ENCODE data around the gene ARHGEF28. TPM values are rescaled to one million over a fixed set of nuclear protein-coding genes. Genes with fewer than 3 reads are reported as not detected.

Gene ARHGEF28
- total and polyA plus RNA-seq, 4 experiments from 2014 or later, result not detected

DNA sequence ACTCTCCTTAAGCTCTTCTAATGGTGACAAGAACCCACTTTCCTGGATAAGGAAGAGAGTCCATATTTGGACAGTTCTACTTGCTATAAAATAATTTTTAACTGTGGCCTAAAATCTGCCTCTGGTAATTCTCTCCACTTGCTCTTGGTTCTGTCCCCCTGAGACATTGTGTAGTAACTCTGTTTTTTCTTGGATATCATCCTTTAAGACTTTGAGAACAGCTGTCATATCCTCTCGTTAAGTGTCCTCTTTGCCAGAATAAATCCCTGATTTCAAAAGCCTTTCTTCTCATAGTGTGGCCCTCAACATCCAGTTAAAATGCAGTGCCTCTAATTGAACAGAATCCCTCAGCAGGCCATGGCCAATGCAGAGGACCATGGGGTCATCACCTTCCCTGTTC lies 101.5 kb downstream of the ARHGEF28 start:
- Mint-ChIP-seq H3K36me3 (no peaks in the 10 kb centered on the region), H3K9me3 (peaks cover 0 to 2% (median 0%) of the 10 kb centered on the region in 8 donors), H3K4me3 (no peak overlapping the region), H3K27me3 (peaks cover 0 to 4% of the 10 kb centered on the region in 2 donors), H3K27ac (no peak overlapping the region), H3K4me1 (no peaks in the 10 kb centered on the region)
- ChIA-PET CTCF (ENCODE audit: partially characterized antibody) (no interaction called here), POLR2A (ENCODE audit: partially characterized antibody) (no interaction called here)
- Histone ChIP-seq H3K27me3 (ENCODE audit: insufficient read depth, low read length) (no peaks in the 10 kb centered on the region), H3K36me3 (ENCODE audit: insufficient read depth, low read length) (no peaks in the 10 kb centered on the region), H3K4me1 (ENCODE audit: insufficient read depth, low read length) (no peaks in the 10 kb centered on the region), H3K27ac (ENCODE audit: low read depth, low read length) (no peak overlapping the region), H3K9me3 (ENCODE audit: control insufficient read depth in 1 of 2, low read length in 2 of 2) (no peaks in the 10 kb centered on the region), H3K4me3 (ENCODE audit: low read length in 2 of 2) (no peak overlapping the region)
- intact Hi-C loops (cut with micrococcal nuclease), result no loop called here
- DNase-seq, result no peak

DNA sequence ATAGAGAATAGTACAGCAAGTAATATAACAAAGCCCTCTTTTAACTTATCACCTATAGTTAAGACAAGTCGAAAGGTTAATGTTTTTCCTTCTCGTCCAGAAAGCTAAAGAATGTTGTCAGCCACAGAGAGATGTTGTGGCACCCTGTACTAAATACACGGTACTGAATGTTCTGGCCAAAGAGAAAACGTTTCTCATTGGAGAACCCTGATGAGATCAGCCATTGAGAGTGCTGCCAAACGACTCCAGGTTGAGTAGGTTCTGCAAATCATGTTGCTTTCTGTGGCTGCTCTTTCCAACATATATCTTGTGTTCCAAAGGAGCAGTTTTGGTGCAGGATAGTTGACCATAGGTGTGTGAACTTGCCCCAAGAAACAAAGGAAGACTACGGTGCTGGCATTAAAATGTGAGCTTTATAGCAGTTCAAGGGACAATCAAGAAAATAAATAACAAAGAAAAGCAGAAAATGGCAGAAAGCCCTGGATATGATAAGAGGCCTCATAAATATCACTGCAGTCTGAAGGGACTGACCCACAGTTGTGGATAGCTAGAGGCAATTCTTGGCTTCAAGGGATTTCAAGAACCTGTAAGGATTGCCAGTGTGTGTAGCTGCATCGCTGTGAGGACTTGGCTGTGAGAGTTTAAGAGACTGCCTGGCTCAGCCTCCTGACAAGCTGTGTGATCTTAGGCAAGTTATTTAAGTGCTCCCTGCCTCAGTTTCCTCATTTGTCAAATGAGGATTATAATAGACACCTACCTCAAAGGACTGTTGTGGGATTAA lies 102.7 kb downstream of the ARHGEF28 start:
- DNase-seq, result no peak
- H3K9me3 ChIP-seq (ENCODE audit: control insufficient read depth in 1 of 2, low read length in 2 of 2), result no peaks in the 10 kb centered on the region
- Mint-ChIP-seq H3K4me1 (no peaks in the 10 kb centered on the region), H3K27ac (no peak overlapping the region), H3K4me3 (no peak overlapping the region), H3K36me3 (no peaks in the 10 kb centered on the region), H3K27me3 (peaks cover 0 to 6% of the 10 kb centered on the region in 2 donors), H3K9me3 (peaks cover 0 to 2% (median 0%) of the 10 kb centered on the region in 8 donors)
- no peaks in the 10 kb centered on the region for H3K4me1 ChIP-seq (ENCODE audit: insufficient read depth, low read length)
- ChIA-PET CTCF (ENCODE audit: partially characterized antibody) (no interaction called here), POLR2A (ENCODE audit: partially characterized antibody) (no interaction called here)
- no peaks in the 10 kb centered on the region for H3K36me3 ChIP-seq (ENCODE audit: insufficient read depth, low read length)
- intact Hi-C loops (cut with micrococcal nuclease), result no loop called here
- no peak overlapping the region for H3K27ac ChIP-seq (ENCODE audit: low read depth, low read length)
- H3K27me3 ChIP-seq (ENCODE audit: insufficient read depth, low read length), result no peaks in the 10 kb centered on the region
- H3K4me3 ChIP-seq (ENCODE audit: low read length in 2 of 2), result no peak overlapping the region

DNA sequence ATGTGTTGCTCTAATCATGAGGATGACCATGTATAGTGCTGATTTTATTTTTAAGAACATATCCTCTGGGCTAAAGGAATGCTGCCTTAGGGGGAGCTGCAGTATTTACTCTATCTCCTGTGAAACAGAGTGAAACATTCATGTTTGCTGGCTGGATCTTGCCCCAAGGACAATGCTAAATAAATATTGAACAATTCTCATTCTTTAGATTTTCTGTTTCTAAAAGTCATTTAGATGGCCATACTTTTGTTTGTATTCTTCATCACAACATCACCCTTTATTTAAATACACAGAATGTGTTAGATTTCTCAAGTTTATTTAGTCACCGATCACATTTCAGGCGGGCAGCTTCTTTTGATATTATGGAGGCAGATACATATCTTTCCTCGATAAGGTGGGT lies 103.3 kb downstream of the ARHGEF28 start:
- H3K36me3 Mint-ChIP-seq, result no peaks in the 10 kb centered on the region

DNA sequence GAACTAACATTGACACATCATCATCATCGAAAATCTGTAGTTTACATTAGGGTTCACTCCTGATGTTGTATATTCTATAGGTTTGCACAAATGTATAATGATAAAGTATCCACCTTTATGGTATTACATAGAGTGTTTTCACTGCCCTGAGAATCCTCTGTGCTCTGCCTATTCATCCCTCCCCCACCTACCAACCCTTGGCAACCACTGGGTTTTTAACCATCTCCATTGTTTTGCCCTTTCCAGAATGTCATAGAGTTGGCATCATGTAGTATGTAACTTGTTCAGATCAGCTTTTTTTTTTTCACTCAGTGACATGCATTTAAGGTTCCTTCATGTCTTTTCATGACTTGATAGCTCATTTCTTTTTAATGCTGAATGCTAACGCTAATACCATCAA lies 106.0 kb downstream of the ARHGEF28 start:
- ChIA-PET POLR2A (ENCODE audit: partially characterized antibody) (no interaction called here), CTCF (ENCODE audit: partially characterized antibody) (no interaction called here)
- no peak for DNase-seq
- H3K9me3 Mint-ChIP-seq, result peaks cover 0 to 2% (median 0%) of the 10 kb centered on the region in 8 donors
- no peak overlapping the region for H3K4me3 Mint-ChIP-seq
- Histone ChIP-seq H3K27ac (ENCODE audit: low read depth, low read length) (no peak overlapping the region), H3K4me3 (ENCODE audit: low read length in 2 of 2) (no peak overlapping the region), H3K4me1 (ENCODE audit: insufficient read depth, low read length) (no peaks in the 10 kb centered on the region), H3K36me3 (ENCODE audit: insufficient read depth, low read length) (no peaks in the 10 kb centered on the region), H3K27me3 (ENCODE audit: insufficient read depth, low read length) (no peaks in the 10 kb centered on the region), H3K9me3 (ENCODE audit: control insufficient read depth in 1 of 2, low read length in 2 of 2) (no peaks in the 10 kb centered on the region)
- no peaks in the 10 kb centered on the region for H3K36me3 Mint-ChIP-seq
- no peaks in the 10 kb centered on the region for H3K4me1 Mint-ChIP-seq
- intact Hi-C loops (cut with micrococcal nuclease), result no loop called here
- H3K27ac Mint-ChIP-seq, result no peak overlapping the region
- peaks cover 3 to 6% of the 10 kb centered on the region in 2 donors for H3K27me3 Mint-ChIP-seq

More for the DNA sequence above, 103.3 kb downstream of the ARHGEF28 start:
- Mint-ChIP-seq H3K9me3 (peaks cover 0 to 2% (median 0%) of the 10 kb centered on the region in 8 donors), H3K27ac (no peak overlapping the region), H3K27me3 (peaks cover 0 to 6% of the 10 kb centered on the region in 2 donors), H3K4me3 (no peak overlapping the region), H3K4me1 (no peaks in the 10 kb centered on the region)
- no peaks in the 10 kb centered on the region for H3K36me3 ChIP-seq (ENCODE audit: insufficient read depth, low read length)
- ChIA-PET CTCF (ENCODE audit: partially characterized antibody) (no interaction called here), POLR2A (ENCODE audit: partially characterized antibody) (no interaction called here)
- H3K27me3 ChIP-seq (ENCODE audit: insufficient read depth, low read length), result no peaks in the 10 kb centered on the region
- H3K4me1 ChIP-seq (ENCODE audit: insufficient read depth, low read length), result no peaks in the 10 kb centered on the region
- H3K9me3 ChIP-seq (ENCODE audit: control insufficient read depth in 1 of 2, low read length in 2 of 2), result no peaks in the 10 kb centered on the region
- no peak for DNase-seq
- no peak overlapping the region for H3K27ac ChIP-seq (ENCODE audit: low read depth, low read length)
- H3K4me3 ChIP-seq (ENCODE audit: low read length in 2 of 2), result no peak overlapping the region
- intact Hi-C loops (cut with micrococcal nuclease), result no loop called here

DNA sequence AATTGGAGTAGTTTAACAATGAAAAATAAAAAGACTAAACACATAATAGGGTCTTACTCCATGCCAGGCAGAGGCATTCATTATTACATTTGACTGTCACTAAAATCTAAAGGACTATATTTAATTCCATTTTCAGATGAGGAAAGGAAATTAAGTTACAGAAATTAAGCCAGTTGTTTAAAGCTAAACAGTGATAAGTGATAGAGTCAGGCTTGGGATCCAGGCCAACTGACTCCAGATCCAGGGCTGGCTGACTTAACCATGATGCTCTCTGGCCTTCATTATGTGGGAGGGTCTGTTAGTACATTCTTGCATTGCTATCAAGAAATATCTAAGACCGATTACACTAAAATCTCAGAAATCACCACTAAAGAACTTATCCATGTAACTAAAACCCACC lies 107.2 kb downstream of the ARHGEF28 start:
- intact Hi-C loops (cut with micrococcal nuclease), result no loop called here
- Mint-ChIP-seq H3K4me1 (no peaks in the 10 kb centered on the region), H3K36me3 (no peaks in the 10 kb centered on the region), H3K4me3 (no peak overlapping the region), H3K27ac (no peak overlapping the region), H3K27me3 (peaks cover 3 to 6% of the 10 kb centered on the region in 2 donors), H3K9me3 (peaks cover 0 to 2% (median 0%) of the 10 kb centered on the region in 8 donors)
- H3K4me3 ChIP-seq (ENCODE audit: low read length in 2 of 2), result no peak overlapping the region
- no peaks in the 10 kb centered on the region for H3K27me3 ChIP-seq (ENCODE audit: insufficient read depth, low read length)
- H3K36me3 ChIP-seq (ENCODE audit: insufficient read depth, low read length), result no peaks in the 10 kb centered on the region
- no peak for DNase-seq
- POLR2A ChIA-PET (ENCODE audit: partially characterized antibody), result no interaction called here
- no peaks in the 10 kb centered on the region for H3K4me1 ChIP-seq (ENCODE audit: insufficient read depth, low read length)
- CTCF ChIA-PET (ENCODE audit: partially characterized antibody), result no interaction called here
- no peak overlapping the region for H3K27ac ChIP-seq (ENCODE audit: low read depth, low read length)
- no peaks in the 10 kb centered on the region for H3K9me3 ChIP-seq (ENCODE audit: control insufficient read depth in 1 of 2, low read length in 2 of 2)

DNA sequence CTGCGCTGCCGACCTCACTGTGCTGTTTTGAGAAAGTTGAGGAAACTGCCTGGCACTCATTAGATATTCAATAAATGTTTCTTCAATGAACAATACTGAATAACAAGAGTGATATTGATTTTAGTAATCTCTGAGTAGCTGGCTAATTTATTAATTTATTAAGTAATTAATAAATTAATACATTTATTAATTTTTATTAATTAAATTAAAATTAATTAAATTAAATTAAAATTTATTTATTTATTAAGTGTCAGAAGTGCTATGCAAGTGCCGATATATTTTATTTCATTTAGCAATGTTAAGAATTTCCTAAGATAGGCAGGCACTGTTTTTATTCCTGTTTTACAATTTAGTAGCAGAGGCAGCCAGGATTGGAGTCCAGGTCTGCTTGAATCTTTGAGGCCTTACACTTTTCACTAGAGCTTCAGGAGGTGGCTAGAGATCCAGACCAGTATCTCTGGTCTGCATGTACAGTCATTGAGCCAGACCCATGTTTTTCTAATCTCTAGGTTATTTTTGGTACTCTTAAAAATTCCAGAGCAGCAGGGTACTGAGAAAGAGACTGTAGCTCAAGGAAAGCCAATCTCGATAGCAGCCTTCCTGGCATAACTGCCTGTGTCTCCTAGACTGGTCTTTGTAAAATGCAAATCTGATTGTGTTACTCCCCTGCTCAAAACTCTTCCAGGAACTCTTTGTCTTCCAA lies 109.2 kb downstream of the ARHGEF28 start:
- Mint-ChIP-seq H3K4me1 (no peaks in the 10 kb centered on the region), H3K9me3 (peaks cover 0 to 2% (median 0%) of the 10 kb centered on the region in 8 donors), H3K27me3 (peaks cover 3 to 6% of the 10 kb centered on the region in 2 donors), H3K4me3 (no peak overlapping the region), H3K36me3 (no peaks in the 10 kb centered on the region), H3K27ac (no peak overlapping the region)
- CTCF ChIA-PET (ENCODE audit: partially characterized antibody), result no interaction called here
- H3K27ac ChIP-seq (ENCODE audit: low read depth, low read length), result no peak overlapping the region
- POLR2A ChIA-PET (ENCODE audit: partially characterized antibody), result no interaction called here
- intact Hi-C loops (cut with micrococcal nuclease), result no loop called here
- H3K4me3 ChIP-seq (ENCODE audit: low read length in 2 of 2), result no peak overlapping the region
- H3K4me1 ChIP-seq (ENCODE audit: insufficient read depth, low read length), result no peaks in the 10 kb centered on the region
- DNase-seq, result no peak
- no peaks in the 10 kb centered on the region for H3K27me3 ChIP-seq (ENCODE audit: insufficient read depth, low read length)
- H3K36me3 ChIP-seq (ENCODE audit: insufficient read depth, low read length), result no peaks in the 10 kb centered on the region
- H3K9me3 ChIP-seq (ENCODE audit: control insufficient read depth in 1 of 2, low read length in 2 of 2), result no peaks in the 10 kb centered on the region

DNA sequence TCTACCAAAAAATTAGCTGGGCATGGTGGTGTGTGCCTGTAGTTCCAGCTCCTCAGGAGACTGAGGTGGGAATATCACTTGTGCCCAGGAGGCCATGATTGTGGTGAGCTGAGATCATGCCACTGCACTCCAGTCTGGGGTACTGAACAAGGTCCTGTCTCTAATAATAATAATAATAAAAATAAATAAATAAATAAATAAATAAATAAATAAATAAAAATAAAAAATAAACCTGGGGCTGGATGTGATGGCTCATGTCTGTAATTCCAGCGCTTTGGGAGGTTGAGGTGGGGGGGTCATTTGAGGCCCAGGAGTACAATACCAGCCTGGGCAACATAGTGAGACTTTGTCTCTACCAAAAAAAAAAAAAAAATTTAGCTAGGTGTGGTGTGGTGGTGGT lies 113.7 kb downstream of the ARHGEF28 start:
- Histone ChIP-seq H3K9me3 (ENCODE audit: control insufficient read depth in 1 of 2, low read length in 2 of 2) (no peaks in the 10 kb centered on the region), H3K4me1 (ENCODE audit: insufficient read depth, low read length) (no peaks in the 10 kb centered on the region), H3K36me3 (ENCODE audit: insufficient read depth, low read length) (no peaks in the 10 kb centered on the region), H3K4me3 (ENCODE audit: low read length in 2 of 2) (no peak overlapping the region), H3K27me3 (ENCODE audit: insufficient read depth, low read length) (no peaks in the 10 kb centered on the region), H3K27ac (ENCODE audit: low read depth, low read length) (no peak overlapping the region)
- H3K27ac Mint-ChIP-seq, result no peak overlapping the region
- peaks cover 0 to 1% (median 0%) of the 10 kb centered on the region in 8 donors for H3K9me3 Mint-ChIP-seq
- peaks cover 0 to 3% of the 10 kb centered on the region in 2 donors for H3K27me3 Mint-ChIP-seq
- H3K4me3 Mint-ChIP-seq, result no peak overlapping the region
- no peak for DNase-seq
- ChIA-PET CTCF (ENCODE audit: partially characterized antibody) (interaction anchor here (0.9 kb wide), 1 partner anchor 11 kb away, joined by 3 read pairs; no protein-coding TSS in a partner anchor), POLR2A (ENCODE audit: partially characterized antibody) (no interaction called here)
- intact Hi-C loops (cut with micrococcal nuclease), result no loop called here
- H3K4me1 Mint-ChIP-seq, result no peaks in the 10 kb centered on the region
- H3K36me3 Mint-ChIP-seq, result no peaks in the 10 kb centered on the region

All from CD4-positive, alpha-beta memory T cell (primary cell).